ACC112 (cell line): ENCODE measurements around the gene NOX4.

Experiments
- H2AFZ ChIP-seq: fragments of 200-600 bp; sonication (generic); one replicate; pipeline ENCODE4 v1.6.0; 2017; ENCODE audit warnings: antibody characterized with exemption, low read length; ENCODE audit not compliant: unreplicated experiment
- H3K27ac ChIP-seq: fragments of 200-600 bp; sonication (generic); 2 replicates; pipeline ENCODE4 v1.5.1; 2014; ENCODE audit warnings: low read depth, mild to moderate bottlenecking, antibody characterized with exemption, low read length, moderate library complexity
- H3K27me3 ChIP-seq: fragments of 200-600 bp; sonication (generic); 2 replicates; pipeline ENCODE4 v1.6.1; 2014; ENCODE audit warnings: mild to moderate bottlenecking, antibody characterized with exemption, low read length, moderate library complexity, mixed read lengths; ENCODE audit not compliant: insufficient read depth
- H3K36me3 ChIP-seq: fragments of 200-600 bp; sonication (generic); 2 replicates; pipeline ENCODE4 v1.6.1; 2016; ENCODE audit warnings: mild to moderate bottlenecking, antibody characterized with exemption, low read length, moderate library complexity, mixed read lengths; ENCODE audit not compliant: insufficient read depth
- H3K4me1 ChIP-seq: fragments of 200-600 bp; sonication (generic); one replicate; pipeline ENCODE4 v1.6.1; 2016; ENCODE audit warnings: low read length, mixed read lengths; ENCODE audit not compliant: insufficient read depth, unreplicated experiment, control insufficient read depth
- H3K4me3 ChIP-seq: fragments of 200-600 bp; sonication (generic); 2 replicates; pipeline ENCODE4 v1.5.1; 2014; ENCODE audit warnings: mild to moderate bottlenecking, low read depth, low read length
- H3K79me2 ChIP-seq: fragments of 200-600 bp; sonication (generic); one replicate; pipeline ENCODE4 v1.6.0; 2016; ENCODE audit warnings: low read length; ENCODE audit not compliant: control insufficient read depth, unreplicated experiment, insufficient read depth

NOX4 gene

GRCh38 chr11:89490981-89491690 lies at the start of gene NOX4:
TSS of gene NOX4 (minus strand) at chr11:89491375. CDS start at chr11:89491246, 129 bp downstream.
- H3K79me2 ChIP-seq: no peaks in the 10 kb centered on the region
- H2AFZ ChIP-seq: peak within 1 kb of the TSS; percentile 92
- H3K36me3 ChIP-seq: no peaks in the 10 kb centered on the region
- H3K27me3 ChIP-seq: no peaks in the 10 kb centered on the region
- H3K27ac ChIP-seq: no peak within 1 kb of the TSS
- peaks cover 24% of the 10 kb centered on the region for H3K4me1 ChIP-seq
- peak within 1 kb of the TSS; percentile 70 for H3K4me3 ChIP-seq

DNA sequence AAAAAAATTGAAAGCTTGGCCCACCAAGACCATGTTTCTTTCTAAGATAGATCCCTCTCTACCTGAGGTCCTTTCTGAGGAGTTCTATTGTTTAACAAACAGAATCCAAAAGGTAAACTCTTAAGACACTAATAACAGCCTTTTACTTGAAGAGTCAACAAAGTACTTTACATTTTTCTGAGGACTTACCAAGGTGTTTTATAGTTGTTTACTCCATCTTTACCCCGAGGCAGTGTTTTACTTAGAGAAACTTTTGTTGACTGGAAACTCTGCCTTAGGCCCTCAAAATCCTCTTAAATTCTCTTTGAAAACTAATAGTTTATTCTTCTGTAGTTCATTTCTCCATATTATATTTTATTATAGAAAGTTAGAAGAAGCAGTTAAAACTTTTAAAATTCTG lies 49.7 kb upstream of the NOX4 start:
- H3K27me3 ChIP-seq: peaks cover 16% of the 10 kb centered on the region; the same call in 1 of the 2 replicates
- H3K27ac ChIP-seq: no peak overlapping the region
- no peaks in the 10 kb centered on the region for H3K79me2 ChIP-seq
- H3K36me3 ChIP-seq: no peaks in the 10 kb centered on the region
- H3K4me1 ChIP-seq: no peaks in the 10 kb centered on the region
- no peak overlapping the region for H3K4me3 ChIP-seq
- no peak overlapping the region for H2AFZ ChIP-seq

DNA sequence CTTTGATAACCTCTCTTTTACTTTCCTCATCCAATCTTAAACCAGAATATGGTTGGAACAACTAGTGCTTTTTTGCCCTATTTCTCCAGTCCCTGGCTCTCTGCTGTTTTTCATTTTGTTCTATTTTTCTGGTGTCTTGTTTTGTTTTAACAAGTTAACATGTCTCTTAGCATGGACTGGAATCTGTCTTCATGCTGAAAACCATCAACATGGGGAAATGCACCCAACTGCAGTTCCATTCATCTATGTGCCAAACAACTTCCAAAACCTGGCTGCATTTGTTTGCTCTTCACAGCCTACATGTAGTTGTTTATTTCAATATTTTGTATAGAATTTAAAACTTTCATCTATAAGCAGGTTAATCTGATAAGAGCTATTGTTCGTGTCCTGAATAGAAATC lies 46.8 kb upstream of the NOX4 start:
- no peaks in the 10 kb centered on the region for H3K4me1 ChIP-seq
- H3K27ac ChIP-seq: no peak overlapping the region
- H3K4me3 ChIP-seq: no peak overlapping the region
- H3K27me3 ChIP-seq: peaks cover 12% of the 10 kb centered on the region; the same call in 1 of the 2 replicates
- no peaks in the 10 kb centered on the region for H3K79me2 ChIP-seq
- peak overlapping the region; percentile 38 for H2AFZ ChIP-seq
- H3K36me3 ChIP-seq: no peaks in the 10 kb centered on the region

GRCh38 chr11:89536926-89537325 lies 45.8 kb upstream of the NOX4 start:
- Histone ChIP-seq H3K27ac (no peak overlapping the region), H3K4me3 (no peak overlapping the region), H3K79me2 (no peaks in the 10 kb centered on the region), H2AFZ (no peak overlapping the region), H3K27me3 (peaks cover 6% of the 10 kb centered on the region; the same call in 1 of the 2 replicates), H3K36me3 (no peaks in the 10 kb centered on the region), H3K4me1 (no peaks in the 10 kb centered on the region)

DNA sequence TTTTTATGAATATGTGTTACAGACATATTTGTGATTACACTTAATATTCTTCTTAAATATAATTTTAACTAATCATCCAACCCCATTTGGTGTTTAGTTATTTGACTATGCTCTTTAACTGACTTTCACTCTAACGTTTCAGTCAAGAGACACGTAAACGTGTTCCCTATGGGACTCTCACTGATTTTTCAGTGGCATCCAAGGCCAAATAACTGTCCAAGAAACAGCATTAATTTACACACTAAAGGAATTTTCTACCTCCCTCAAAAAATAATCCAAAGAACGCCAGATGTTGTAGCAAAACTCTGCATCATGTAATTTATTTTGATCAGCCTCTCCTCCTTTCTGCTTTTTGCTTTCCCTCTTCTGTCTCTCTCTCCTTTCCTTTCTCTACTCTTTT lies 44.0 kb upstream of the NOX4 start:
- Histone ChIP-seq H3K27ac (no peak overlapping the region), H3K4me3 (no peak overlapping the region), H2AFZ (no peak overlapping the region), H3K27me3 (peaks cover 6% of the 10 kb centered on the region; the same call in 1 of the 2 replicates), H3K4me1 (no peaks in the 10 kb centered on the region), H3K36me3 (no peaks in the 10 kb centered on the region), H3K79me2 (no peaks in the 10 kb centered on the region)

GRCh38 chr11:89529626-89530380 lies 38.6 kb upstream of the NOX4 start:
- Histone ChIP-seq H3K4me1 (no peaks in the 10 kb centered on the region), H3K36me3 (no peaks in the 10 kb centered on the region), H3K79me2 (no peaks in the 10 kb centered on the region), H3K4me3 (no peak overlapping the region), H3K27ac (no peak overlapping the region), H3K27me3 (peaks cover 6% of the 10 kb centered on the region; the same call in 1 of the 2 replicates), H2AFZ (no peak overlapping the region)

GRCh38 chr11:89521792-89522191 lies 30.6 kb upstream of the NOX4 start:
- Histone ChIP-seq H3K27ac (no peak overlapping the region), H3K36me3 (no peaks in the 10 kb centered on the region), H3K79me2 (no peaks in the 10 kb centered on the region), H3K4me3 (no peak overlapping the region), H3K4me1 (no peaks in the 10 kb centered on the region), H2AFZ (no peak overlapping the region), H3K27me3 (no peaks in the 10 kb centered on the region)

DNA sequence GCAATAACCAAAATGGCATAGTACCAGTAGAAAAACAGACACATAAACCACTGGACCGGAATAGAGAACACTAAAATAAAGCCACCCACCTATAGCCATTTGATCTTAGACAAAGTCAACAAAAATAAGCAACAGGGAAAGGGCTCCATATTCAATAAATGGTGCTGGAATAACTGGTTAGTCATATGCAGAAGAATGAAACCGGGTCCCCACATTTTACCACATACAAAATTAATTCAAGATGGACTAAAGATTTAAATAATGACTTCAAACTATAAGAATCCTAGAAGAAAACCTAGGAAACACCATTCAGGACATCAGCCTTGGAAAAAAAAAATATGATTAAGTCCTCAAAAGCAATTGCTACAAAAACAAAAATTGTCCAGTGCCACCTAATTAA lies 30.1 kb upstream of the NOX4 start:
- Histone ChIP-seq H3K79me2 (no peaks in the 10 kb centered on the region), H2AFZ (no peak overlapping the region), H3K27ac (no peak overlapping the region), H3K36me3 (no peaks in the 10 kb centered on the region), H3K4me3 (no peak overlapping the region), H3K4me1 (no peaks in the 10 kb centered on the region), H3K27me3 (no peaks in the 10 kb centered on the region)

DNA sequence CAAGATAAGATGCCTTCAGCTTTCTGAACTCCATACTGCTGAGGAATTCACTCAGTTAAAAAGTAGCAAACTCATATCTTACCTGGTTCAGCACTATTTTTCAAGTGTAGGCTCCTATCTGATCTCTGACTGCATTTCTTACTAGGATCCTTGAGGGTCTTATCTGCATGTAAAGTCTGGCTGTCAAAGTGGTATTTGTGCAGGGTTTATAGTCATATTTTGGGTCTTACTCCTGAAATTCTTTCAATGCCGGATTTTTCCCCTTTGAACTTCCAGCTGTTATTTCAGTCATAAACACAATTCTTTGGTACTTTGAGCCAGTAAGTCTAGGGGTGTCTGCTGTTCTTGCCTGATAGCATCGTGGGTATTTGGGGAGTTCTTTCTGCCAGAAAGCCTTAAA lies 25.3 kb upstream of the NOX4 start:
- Histone ChIP-seq H3K4me3 (no peak overlapping the region), H3K27me3 (no peaks in the 10 kb centered on the region), H3K4me1 (no peaks in the 10 kb centered on the region), H3K27ac (no peak overlapping the region), H2AFZ (no peak overlapping the region), H3K79me2 (no peaks in the 10 kb centered on the region), H3K36me3 (no peaks in the 10 kb centered on the region)

GRCh38 chr11:89508544-89508943 lies 17.4 kb upstream of the NOX4 start:
- Histone ChIP-seq H2AFZ (no peak overlapping the region), H3K36me3 (no peaks in the 10 kb centered on the region), H3K27me3 (no peaks in the 10 kb centered on the region), H3K4me1 (no peaks in the 10 kb centered on the region), H3K4me3 (no peak overlapping the region), H3K27ac (no peak overlapping the region), H3K79me2 (no peaks in the 10 kb centered on the region)

DNA sequence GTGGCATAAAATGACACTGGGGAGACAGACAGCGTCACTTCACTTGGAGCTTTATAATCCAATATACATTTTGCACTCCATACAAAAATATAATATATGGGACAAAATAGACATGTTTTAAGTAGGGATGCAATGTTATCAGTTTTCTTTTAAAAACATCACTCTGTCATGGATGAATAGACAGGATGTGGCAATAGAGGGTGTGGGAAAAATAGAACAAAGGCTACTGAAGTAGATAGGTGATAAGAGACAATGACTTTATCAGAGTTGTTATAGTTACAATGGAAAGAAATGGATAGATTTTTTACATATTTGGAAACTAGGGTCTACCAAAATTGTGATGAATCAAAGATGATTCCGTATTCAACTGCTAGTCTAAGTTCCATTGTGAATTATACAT lies 13.1 kb upstream of the NOX4 start:
- Histone ChIP-seq H3K4me1 (no peaks in the 10 kb centered on the region), H3K4me3 (no peak overlapping the region), H3K36me3 (no peaks in the 10 kb centered on the region), H3K27ac (no peak overlapping the region), H3K27me3 (no peaks in the 10 kb centered on the region), H2AFZ (no peak overlapping the region), H3K79me2 (no peaks in the 10 kb centered on the region)
